Esophagus squamous epithelium (tissue), 4 donors: ENCODE results near the gene STXBP6.

Source experiments
- POLR2A ChIP-seq, 4 donors: fragments of 450-650 bp; IDR thresholded peaks; one replicate each; pipeline ENCODE4 v1.6.1; 2017; ENCODE audit warnings: antibody characterized with exemption in 4 of 4, mild to moderate bottlenecking in 4 of 4, moderate library complexity in 3 of 4
- TF ChIP-seq, protein P1 (sequence below), 6 experiments: fragments of 450-650 bp in 4 of 6; fragments of 200-600 bp in 2 of 6; sonication (generic) in 2 of 6; IDR thresholded peaks; one replicate each; pipeline ENCODE4 v1.5.1; 2016 to 2019; ENCODE audit warnings: antibody characterized with exemption in 6 of 6, mild to moderate bottlenecking in 4 of 6, moderate library complexity in 4 of 6

DNA sequence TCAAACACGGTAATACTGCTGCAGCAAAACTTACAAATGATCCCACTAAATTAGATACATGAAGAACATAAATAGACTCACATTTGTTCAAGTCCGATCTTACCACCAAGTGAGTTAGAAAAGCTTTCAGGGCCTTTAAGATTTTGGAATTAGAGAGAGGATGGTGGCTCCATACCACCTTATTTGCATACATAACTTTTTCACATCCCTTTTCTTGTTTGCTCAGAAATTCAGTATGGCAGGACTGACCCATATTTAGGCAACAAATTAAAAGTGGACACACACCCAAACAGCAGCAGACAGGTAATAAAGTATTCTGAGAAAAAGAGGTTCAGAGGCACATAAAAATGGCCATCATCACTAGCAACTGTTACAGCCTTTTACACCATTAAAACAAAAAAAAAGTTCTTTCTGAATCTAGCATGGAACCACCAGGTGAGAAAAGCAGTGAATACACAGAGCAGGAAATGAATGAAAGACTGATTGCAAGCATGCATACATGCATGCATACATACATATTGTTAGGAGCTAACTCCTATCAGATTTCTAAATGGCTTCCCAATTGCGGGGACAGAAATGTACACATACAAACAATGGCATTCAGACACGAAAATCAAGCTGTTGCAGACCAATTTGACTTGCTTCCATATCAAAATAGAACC, 23.3 kb downstream of the STXBP6 start:
- TF ChIP-seq, protein P1, sequence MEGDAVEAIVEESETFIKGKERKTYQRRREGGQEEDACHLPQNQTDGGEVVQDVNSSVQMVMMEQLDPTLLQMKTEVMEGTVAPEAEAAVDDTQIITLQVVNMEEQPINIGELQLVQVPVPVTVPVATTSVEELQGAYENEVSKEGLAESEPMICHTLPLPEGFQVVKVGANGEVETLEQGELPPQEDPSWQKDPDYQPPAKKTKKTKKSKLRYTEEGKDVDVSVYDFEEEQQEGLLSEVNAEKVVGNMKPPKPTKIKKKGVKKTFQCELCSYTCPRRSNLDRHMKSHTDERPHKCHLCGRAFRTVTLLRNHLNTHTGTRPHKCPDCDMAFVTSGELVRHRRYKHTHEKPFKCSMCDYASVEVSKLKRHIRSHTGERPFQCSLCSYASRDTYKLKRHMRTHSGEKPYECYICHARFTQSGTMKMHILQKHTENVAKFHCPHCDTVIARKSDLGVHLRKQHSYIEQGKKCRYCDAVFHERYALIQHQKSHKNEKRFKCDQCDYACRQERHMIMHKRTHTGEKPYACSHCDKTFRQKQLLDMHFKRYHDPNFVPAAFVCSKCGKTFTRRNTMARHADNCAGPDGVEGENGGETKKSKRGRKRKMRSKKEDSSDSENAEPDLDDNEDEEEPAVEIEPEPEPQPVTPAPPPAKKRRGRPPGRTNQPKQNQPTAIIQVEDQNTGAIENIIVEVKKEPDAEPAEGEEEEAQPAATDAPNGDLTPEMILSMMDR (IDR thresholded peaks at IDR 0.05): no peak
- no peak for TF ChIP-seq POLR2A (IDR thresholded peaks at IDR 0.05)
